DND-41 (cell line): Measurements from ENCODE around the gene LCN15.

ENCODE experiments used
- EZH2 ChIP-seq: IDR thresholded peaks from 3 replicates; pipeline ENCODE4 v1.6.1; 2012; ENCODE audit warnings: borderline replicate concordance, low read depth, mild to moderate bottlenecking, moderate library complexity, low read length, inconsistent platforms; ENCODE audit not compliant: severe bottlenecking
- TF ChIP-seq, protein P1 (sequence below): IDR thresholded peaks from 2 replicates; pipeline ENCODE4 v1.5.1; 2012; ENCODE audit warnings: borderline replicate concordance, low read length, moderate library complexity, mild to moderate bottlenecking; ENCODE audit not compliant: poor library complexity, severe bottlenecking; ENCODE audit errors: extremely low read depth

- TF ChIP-seq, protein P1, sequence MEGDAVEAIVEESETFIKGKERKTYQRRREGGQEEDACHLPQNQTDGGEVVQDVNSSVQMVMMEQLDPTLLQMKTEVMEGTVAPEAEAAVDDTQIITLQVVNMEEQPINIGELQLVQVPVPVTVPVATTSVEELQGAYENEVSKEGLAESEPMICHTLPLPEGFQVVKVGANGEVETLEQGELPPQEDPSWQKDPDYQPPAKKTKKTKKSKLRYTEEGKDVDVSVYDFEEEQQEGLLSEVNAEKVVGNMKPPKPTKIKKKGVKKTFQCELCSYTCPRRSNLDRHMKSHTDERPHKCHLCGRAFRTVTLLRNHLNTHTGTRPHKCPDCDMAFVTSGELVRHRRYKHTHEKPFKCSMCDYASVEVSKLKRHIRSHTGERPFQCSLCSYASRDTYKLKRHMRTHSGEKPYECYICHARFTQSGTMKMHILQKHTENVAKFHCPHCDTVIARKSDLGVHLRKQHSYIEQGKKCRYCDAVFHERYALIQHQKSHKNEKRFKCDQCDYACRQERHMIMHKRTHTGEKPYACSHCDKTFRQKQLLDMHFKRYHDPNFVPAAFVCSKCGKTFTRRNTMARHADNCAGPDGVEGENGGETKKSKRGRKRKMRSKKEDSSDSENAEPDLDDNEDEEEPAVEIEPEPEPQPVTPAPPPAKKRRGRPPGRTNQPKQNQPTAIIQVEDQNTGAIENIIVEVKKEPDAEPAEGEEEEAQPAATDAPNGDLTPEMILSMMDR: no peak
- no peak for TF ChIP-seq EZH2
Observed at GRCh38 chr9:136751244-136751643, 13.1 kb downstream of the LCN15 start.
